ENCODE data around the gene SUSD3. TPM values are rescaled to one million over a fixed set of nuclear protein-coding genes. Genes with fewer than 3 reads are reported as not detected.
A peak's percentile ranks its signal among the peaks of the same experiment; 100 is the strongest.

SUSD3 gene
- total RNA-seq, 1 donor from 2014 or later = not detected

GRCh38 chr9:93111371-93112115 is 53.0 kb downstream of the SUSD3 start:
- TF ChIP-seq CTCF (conservative IDR thresholded peaks at IDR 0.05) = no peak
- peaks cover 5% of the 10 kb centered on the region for H3K4me1 Mint-ChIP-seq
- DNase-seq (ENCODE audit: low read depth, low spot score) = no peak
- no peaks in the 10 kb centered on the region for H3K9me3 Mint-ChIP-seq
- H3K27me3 Mint-ChIP-seq (ENCODE audit: low read depth) = no peaks in the 10 kb centered on the region
- H3K36me3 Mint-ChIP-seq (ENCODE audit: low read depth) = no peaks in the 10 kb centered on the region
- H3K4me3 Mint-ChIP-seq = no peak overlapping the region
- peak overlapping the region; percentile 57 for H3K27ac Mint-ChIP-seq (ENCODE audit: unreplicated experiment)

- H3K36me3 Mint-ChIP-seq (ENCODE audit: low read depth) = no peaks in the 10 kb centered on the region
- DNase-seq (ENCODE audit: low read depth, low spot score) = no peak
- H3K27ac Mint-ChIP-seq (ENCODE audit: unreplicated experiment) = no peak overlapping the region
- peaks cover 5% of the 10 kb centered on the region for H3K4me1 Mint-ChIP-seq
- H3K9me3 Mint-ChIP-seq = no peaks in the 10 kb centered on the region
- no peak overlapping the region for H3K4me3 Mint-ChIP-seq
- no peaks in the 10 kb centered on the region for H3K27me3 Mint-ChIP-seq (ENCODE audit: low read depth)
- no peak for TF ChIP-seq CTCF (conservative IDR thresholded peaks at IDR 0.05)
Observed at GRCh38 chr9:93112116-93112863, 53.8 kb downstream of the SUSD3 start.

DNA sequence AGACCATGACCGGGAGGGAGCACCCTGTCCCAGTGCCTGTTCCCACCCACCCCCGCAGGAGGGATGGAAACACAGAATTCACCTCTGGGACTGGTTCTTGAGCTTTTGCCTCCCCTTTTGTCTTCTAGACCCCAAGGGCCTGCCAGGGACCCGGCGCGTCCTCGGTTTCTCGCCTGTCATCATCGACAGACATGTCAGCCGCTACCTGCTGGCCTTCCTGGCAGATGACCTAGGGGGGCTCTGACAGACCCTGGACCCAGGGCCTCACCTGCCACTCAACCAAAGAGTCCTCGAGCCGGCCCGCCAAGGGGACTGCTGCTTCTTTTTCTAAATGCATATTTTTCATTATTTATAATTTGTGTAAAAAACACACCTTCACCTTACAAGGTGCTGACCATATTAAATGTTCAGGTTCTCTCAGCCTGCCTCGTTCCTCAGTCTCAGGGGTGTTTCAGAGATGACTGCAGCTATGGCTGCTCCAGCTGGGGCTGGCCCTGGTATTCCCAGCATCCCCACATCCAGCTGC is 54.4 kb downstream of the SUSD3 start:
- Mint-ChIP-seq H3K4me1 (peaks cover 5% of the 10 kb centered on the region), H3K9me3 (no peaks in the 10 kb centered on the region), H3K27ac (ENCODE audit: unreplicated experiment) (no peak overlapping the region), H3K4me3 (no peak overlapping the region), H3K27me3 (ENCODE audit: low read depth) (no peaks in the 10 kb centered on the region), H3K36me3 (ENCODE audit: low read depth) (no peaks in the 10 kb centered on the region)
- TF ChIP-seq CTCF (conservative IDR thresholded peaks at IDR 0.05) = no peak
- DNase-seq (ENCODE audit: low read depth, low spot score) = no peak

DNA sequence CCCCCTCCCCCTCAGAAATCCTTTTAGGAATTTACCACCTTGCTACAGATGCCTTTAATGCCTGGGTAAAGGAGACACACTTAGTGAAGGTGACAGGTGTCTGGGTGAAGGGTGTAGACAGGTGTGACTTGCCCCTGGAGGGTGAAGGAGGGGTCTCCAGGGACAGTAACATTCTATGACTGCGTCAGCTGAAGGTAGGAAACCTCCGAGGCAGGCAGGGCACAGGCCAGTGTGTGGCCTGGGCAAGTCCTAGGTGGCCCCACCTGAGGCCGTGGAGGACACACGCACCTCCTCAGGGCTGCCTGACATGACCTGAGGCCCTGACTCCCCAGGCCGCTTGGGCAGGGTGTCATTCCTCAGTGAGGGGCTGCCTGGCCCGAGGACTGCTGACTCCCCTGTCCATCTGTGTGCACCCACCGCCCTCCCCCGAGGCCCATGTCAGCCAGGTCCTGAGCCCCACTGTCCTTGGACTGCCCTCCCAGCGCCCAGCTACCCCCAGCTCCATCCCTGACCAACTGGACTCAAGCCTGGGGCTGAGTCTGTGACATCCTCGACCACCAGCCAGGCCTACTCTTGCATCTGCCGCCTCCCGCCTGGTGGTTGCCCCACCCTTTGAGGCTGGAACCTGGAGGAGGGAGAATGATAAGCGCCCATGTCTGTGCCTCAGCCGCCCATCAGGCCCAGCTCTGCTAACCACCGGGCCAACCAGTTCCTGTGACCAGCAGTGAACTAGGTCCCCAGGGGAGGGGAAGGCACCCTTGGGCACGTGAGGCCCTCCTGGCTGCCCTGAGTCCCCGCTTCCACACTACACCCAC is 55.9 kb downstream of the SUSD3 start:
- TF ChIP-seq CTCF (conservative IDR thresholded peaks at IDR 0.05) = no peak
- Mint-ChIP-seq H3K36me3 (ENCODE audit: low read depth) (no peaks in the 10 kb centered on the region), H3K27me3 (ENCODE audit: low read depth) (no peaks in the 10 kb centered on the region), H3K4me1 (no peaks in the 10 kb centered on the region), H3K27ac (ENCODE audit: unreplicated experiment) (no peak overlapping the region), H3K9me3 (no peaks in the 10 kb centered on the region), H3K4me3 (no peak overlapping the region)
- no peak for DNase-seq (ENCODE audit: low read depth, low spot score)

GRCh38 chr9:93114984-93115335 is 56.5 kb downstream of the SUSD3 start:
- H3K4me1 Mint-ChIP-seq = no peaks in the 10 kb centered on the region
- no peak overlapping the region for H3K27ac Mint-ChIP-seq (ENCODE audit: unreplicated experiment)
- DNase-seq (ENCODE audit: low read depth, low spot score) = no peak

More at GRCh38 chr9:93114984-93115335, 56.5 kb downstream of the SUSD3 start:
- H3K36me3 Mint-ChIP-seq (ENCODE audit: low read depth) = no peaks in the 10 kb centered on the region
- H3K9me3 Mint-ChIP-seq = no peaks in the 10 kb centered on the region
- no peak overlapping the region for H3K4me3 Mint-ChIP-seq
- no peaks in the 10 kb centered on the region for H3K27me3 Mint-ChIP-seq (ENCODE audit: low read depth)
- TF ChIP-seq CTCF (conservative IDR thresholded peaks at IDR 0.05) = no peak

Data from neural crest cell (in vitro differentiated cells).